Left renal cortex interstitium (tissue), 4 donors: Measurements from ENCODE around the gene FSCN2. TPM values are rescaled to one million over a fixed set of nuclear protein-coding genes. Genes with fewer than 3 reads are reported as not detected.

Experiments used
- polyA plus RNA-seq, 4 donors: library from polyadenylated mRNA; unstranded; fragments of 120-200 nt; gene quantifications; one replicate each; pipeline ENCODE4 v1.2.1, GENCODE V29; 2013; ENCODE audit not compliant: insufficient read length in 4 of 4

Gene FSCN2
- polyA plus RNA-seq, 4 donors = 1.3 to 2.8 (median 2.1) TPM

Other genes with a start within 250 kb of the FSCN2 start
- gene SLC38A10, start 233.1 kb upstream of the FSCN2 start, polyA plus RNA-seq = 10 to 100 TPM; 49.5 to 83.9 (median 69.1) TPM
- 10 to 100 TPM; 12.2 to 33.4 (median 23.2) TPM for gene BAHCC1, start 132.9 kb upstream of the FSCN2 start, polyA plus RNA-seq
- 1,000 to 10,000 TPM; 2,963 to 3,733 (median 3,267) TPM for gene ACTG1, start 15.6 kb upstream of the FSCN2 start, polyA plus RNA-seq
- gene FAAP100, start 24.0 kb downstream of the FSCN2 start, polyA plus RNA-seq = 10 to 100 TPM; 17.0 to 38.4 (median 31.2) TPM
- 10 to 100 TPM; 51.2 to 75.3 (median 63.8) TPM for gene NPLOC4, start 108.7 kb downstream of the FSCN2 start, polyA plus RNA-seq
- gene TSPAN10, start 108.8 kb downstream of the FSCN2 start, polyA plus RNA-seq = 1 to 10 TPM; 1.9 to 7.7 (median 2.8) TPM
- 10 to 100 TPM; 13.5 to 16.8 (median 14.8) TPM for gene PDE6G, start 128.2 kb downstream of the FSCN2 start, polyA plus RNA-seq
- 10 to 100 TPM; 14.6 to 28.2 (median 19.5) TPM for gene OXLD1, start 138.2 kb downstream of the FSCN2 start, polyA plus RNA-seq
- 10 to 100 TPM; 11.4 to 21.0 (median 19.0) TPM for gene CCDC137, start 138.4 kb downstream of the FSCN2 start, polyA plus RNA-seq
- 10 to 100 TPM; 37.0 to 54.7 (median 45.8) TPM for gene ARL16, start 155.4 kb downstream of the FSCN2 start, polyA plus RNA-seq
- gene HGS, start 155.6 kb downstream of the FSCN2 start, polyA plus RNA-seq = 100 to 1,000 TPM in 2 of 4 donors, 10 to 100 TPM in 2; 79.9 to 124 (median 96.4) TPM
- gene MRPL12, start 175.0 kb downstream of the FSCN2 start, polyA plus RNA-seq = 10 to 100 TPM; 41.0 to 70.1 (median 51.4) TPM
- 10 to 100 TPM; 11.7 to 22.9 (median 20.5) TPM for gene SLC25A10, start 183.9 kb downstream of the FSCN2 start, polyA plus RNA-seq